Measurements from ENCODE around the gene DRAM2.
"Not testable (repeated sequence)": the region's sequence is repeated elsewhere in the genome, so short reads cannot be mapped to it uniquely, and the experiment has no call there.

DRAM2 gene

GRCh38 chr1:111084999-111085398 is 54.9 kb downstream of the DRAM2 start:
- no peaks in the 10 kb centered on the region for H3K27me3 ChIP-seq (ENCODE audit: insufficient read depth, low read length)
- no peak overlapping the region for H3K27ac ChIP-seq (ENCODE audit: low read depth, low read length, poor library complexity, severe bottlenecking)
- H3K9ac ChIP-seq (ENCODE audit: low read length), result no peak overlapping the region
- H3K4me3 ChIP-seq (ENCODE audit: low read depth, low read length, poor library complexity, severe bottlenecking), result no peak overlapping the region
- no peaks in the 10 kb centered on the region for H4K20me1 ChIP-seq (ENCODE audit: insufficient read depth, low read length)
- no peaks in the 10 kb centered on the region for H3K4me1 ChIP-seq (ENCODE audit: insufficient read depth, low read length, severe bottlenecking)
- TF ChIP-seq CTCF (IDR thresholded peaks at IDR 0.05; ENCODE audit: low read length), result no peak
- TF ChIP-seq EZH2 (IDR thresholded peaks at IDR 0.05; ENCODE audit: borderline replicate concordance, low read length), result no peak
- H3K36me3 ChIP-seq (ENCODE audit: insufficient read depth, low read length), result no peaks in the 10 kb centered on the region
- no peaks in the 10 kb centered on the region for H3F3A ChIP-seq (ENCODE audit: insufficient read depth, low read length)
- no peak overlapping the region for H2AFZ ChIP-seq (ENCODE audit: low read length)
- no peaks in the 10 kb centered on the region for H3K79me2 ChIP-seq (ENCODE audit: insufficient read depth, low read length)
- H3K9me2 ChIP-seq (ENCODE audit: low read depth, low read length), result no peaks in the 10 kb centered on the region
- peaks cover 7% of the 10 kb centered on the region; the same call in 1 of the 2 replicates for H3K9me3 ChIP-seq (ENCODE audit: low read length)
- H3K4me2 ChIP-seq (ENCODE audit: low read length), result no peak overlapping the region

GRCh38 chr1:111082421-111083203 is 57.3 kb downstream of the DRAM2 start:
- H3K4me2 ChIP-seq (ENCODE audit: low read length), result no peak overlapping the region
- H3K9me3 ChIP-seq (ENCODE audit: low read length), result peaks cover 7% of the 10 kb centered on the region; the same call in 1 of the 2 replicates
- no peak overlapping the region for H3K27ac ChIP-seq (ENCODE audit: low read depth, low read length, poor library complexity, severe bottlenecking)
- H3K79me2 ChIP-seq (ENCODE audit: insufficient read depth, low read length), result no peaks in the 10 kb centered on the region
- no peak overlapping the region for H3K4me3 ChIP-seq (ENCODE audit: low read depth, low read length, poor library complexity, severe bottlenecking)
- H3K9ac ChIP-seq (ENCODE audit: low read length), result no peak overlapping the region
- H3K4me1 ChIP-seq (ENCODE audit: insufficient read depth, low read length, severe bottlenecking), result no peaks in the 10 kb centered on the region
- no peaks in the 10 kb centered on the region for H3K27me3 ChIP-seq (ENCODE audit: insufficient read depth, low read length)
- H3K36me3 ChIP-seq (ENCODE audit: insufficient read depth, low read length), result no peaks in the 10 kb centered on the region
- no peaks in the 10 kb centered on the region for H4K20me1 ChIP-seq (ENCODE audit: insufficient read depth, low read length)
- H3F3A ChIP-seq (ENCODE audit: insufficient read depth, low read length), result no peaks in the 10 kb centered on the region
- no peak overlapping the region for H2AFZ ChIP-seq (ENCODE audit: low read length)
- TF ChIP-seq CTCF (IDR thresholded peaks at IDR 0.05; ENCODE audit: low read length) (no peak), EZH2 (IDR thresholded peaks at IDR 0.05; ENCODE audit: borderline replicate concordance, low read length) (no peak)
- no peaks in the 10 kb centered on the region for H3K9me2 ChIP-seq (ENCODE audit: low read depth, low read length)

GRCh38 chr1:111079329-111079728 is 60.6 kb downstream of the DRAM2 start:
- H3K9me3 ChIP-seq (ENCODE audit: low read length); H3F3A ChIP-seq (ENCODE audit: insufficient read depth, low read length); H3K9me2 ChIP-seq (ENCODE audit: low read depth, low read length); H3K4me3 ChIP-seq (ENCODE audit: low read depth, low read length, poor library complexity, severe bottlenecking); H3K9ac ChIP-seq (ENCODE audit: low read length); H3K4me1 ChIP-seq (ENCODE audit: insufficient read depth, low read length, severe bottlenecking); H3K79me2 ChIP-seq (ENCODE audit: insufficient read depth, low read length); H3K4me2 ChIP-seq (ENCODE audit: low read length); H4K20me1 ChIP-seq (ENCODE audit: insufficient read depth, low read length); H2AFZ ChIP-seq (ENCODE audit: low read length); H3K27ac ChIP-seq (ENCODE audit: low read depth, low read length, poor library complexity, severe bottlenecking); H3K36me3 ChIP-seq (ENCODE audit: insufficient read depth, low read length); H3K27me3 ChIP-seq (ENCODE audit: insufficient read depth, low read length): not testable (repeated sequence)

- H3K4me2 ChIP-seq (ENCODE audit: low read length); H3K4me3 ChIP-seq (ENCODE audit: low read depth, low read length, poor library complexity, severe bottlenecking); H3K9ac ChIP-seq (ENCODE audit: low read length); H3K79me2 ChIP-seq (ENCODE audit: insufficient read depth, low read length); H3K9me3 ChIP-seq (ENCODE audit: low read length); H3K9me2 ChIP-seq (ENCODE audit: low read depth, low read length); H2AFZ ChIP-seq (ENCODE audit: low read length); H3K36me3 ChIP-seq (ENCODE audit: insufficient read depth, low read length); H3K27me3 ChIP-seq (ENCODE audit: insufficient read depth, low read length); H3K4me1 ChIP-seq (ENCODE audit: insufficient read depth, low read length, severe bottlenecking); H4K20me1 ChIP-seq (ENCODE audit: insufficient read depth, low read length); H3K27ac ChIP-seq (ENCODE audit: low read depth, low read length, poor library complexity, severe bottlenecking); H3F3A ChIP-seq (ENCODE audit: insufficient read depth, low read length): not testable (repeated sequence)
These were observed 62.6 kb downstream of the DRAM2 start for GRCh38 chr1:111077312-111077711.

Data from OCI-LY1 (cell line).